HepG2 (cell line): Measurements from ENCODE around the gene FKBP5. TPM values are rescaled to one million over a fixed set of nuclear protein-coding genes. Genes with fewer than 3 reads are reported as not detected.

Experiments used
- ATAC-seq: fragments of 200-7000 bp; cut with Tn5 transposase; 3 replicates; pipeline ENCODE4 v1.9.1; 2020; ENCODE audit warnings: mild to moderate bottlenecking, moderate library complexity
- BruUV-seq: library from RNA; stranded (reverse); fragments of 400-500 nt; replicated peaks from 2 replicates; lab custom pipeline; 2021; lab: Mats Ljungman, UMichigan
- CTCF ChIA-PET: fragments of 300-600 bp; formaldehyde crosslinking; extraction: SDS; loops from one replicate; lab custom pipeline; 2021; ENCODE audit warnings: low total read pairs, inconsistent platforms, low intra/inter-chr PET ratio; lab: Yijun Ruan, JAX
- POLR2A ChIA-PET: fragments of 350-600 bp; sonication (Branson Sonifier 250); formaldehyde crosslinking; loops from one replicate; lab custom pipeline; 2020; ENCODE audit warnings: antibody characterized with exemption, inconsistent platforms; lab: Yijun Ruan, JAX
- DNase-seq: peaks from one replicate; pipeline ENCODE4 v3.0.0-alpha.2; 2015; ENCODE audit warnings: low spot score
- FAIRE-seq: peaks from 3 replicates; lab custom pipeline; 2011; peaks lifted over from hg19 to GRCh38; lab: Jason Lieb, UNC
- H2AFZ ChIP-seq: one replicate; pipeline ENCODE4 v1.6.1; 2011; ENCODE audit warnings: low read length, inconsistent platforms
- H3K27ac ChIP-seq: fragments of 300-600 bp; 3 replicates; pipeline ENCODE4 v1.8.0; 2011; ENCODE audit warnings: mixed run types, mild to moderate bottlenecking, mixed read lengths, low read length, inconsistent platforms; ENCODE audit not compliant: insufficient read depth; ENCODE audit errors: extremely low read length
- H3K27me3 ChIP-seq, 2 experiments: fragments of 200-600 bp in 1 of 2; 2 replicates in 1 of 2; 3 replicates in 1 of 2; pipeline versions ENCODE4 v1.6.0 to v1.8.0; 2011; ENCODE audit warnings: low read length in 2 of 2, mild to moderate bottlenecking in 2 of 2, moderate library complexity in 2 of 2, inconsistent platforms in 1 of 2; ENCODE audit not compliant: insufficient read depth in 2 of 2, control insufficient read depth in 1 of 2
- H3K36me3 ChIP-seq, 2 experiments: fragments of 200-600 bp in 1 of 2; replicated peaks in 1 of 2; 2 replicates in 1 of 2; 3 replicates in 1 of 2; pipeline versions ENCODE4 v1.5.1 to v1.8.0; 2011; ENCODE audit warnings: low read length in 2 of 2, inconsistent platforms in 1 of 2; ENCODE audit not compliant: insufficient read depth in 2 of 2, control insufficient read depth in 1 of 2
- H3K4me1 ChIP-seq: 2 replicates; pipeline ENCODE4 v1.5.1; 2012; ENCODE audit warnings: low read length, inconsistent platforms; ENCODE audit not compliant: insufficient read depth
- H3K4me2 ChIP-seq: 2 replicates; pipeline ENCODE4 v1.6.0; 2011; ENCODE audit warnings: low read depth, low read length, inconsistent platforms
- H3K4me3 ChIP-seq, 3 experiments: fragments of 200-600 bp in 1 of 3; sonication (generic), shearing (Covaris generic) in 1 of 3; replicated peaks in 1 of 3; 2 replicates each; pipeline ENCODE4 v1.5.1; 2011 to 2016; ENCODE audit warnings: low read length in 3 of 3, inconsistent platforms in 2 of 3, low read depth in 2 of 3, mild to moderate bottlenecking in 2 of 3, control low read depth in 1 of 3, mixed read lengths in 1 of 3; ENCODE audit not compliant: insufficient read depth in 1 of 3
- H3K79me2 ChIP-seq: one replicate; pipeline ENCODE4 v1.6.1; 2011; ENCODE audit warnings: low read length, inconsistent platforms; ENCODE audit not compliant: insufficient read depth
- H3K9ac ChIP-seq: 2 replicates; pipeline ENCODE4 v1.6.0; 2011; ENCODE audit warnings: mild to moderate bottlenecking, low read depth, low read length, inconsistent platforms; ENCODE audit not compliant: insufficient read depth
- H3K9me3 ChIP-seq: 2 replicates; pipeline ENCODE4 v1.5.1; 2012; ENCODE audit warnings: mild to moderate bottlenecking, low read length
- H4K20me1 ChIP-seq: 2 replicates; pipeline ENCODE4 v1.6.0; 2011; ENCODE audit warnings: inconsistent platforms, mild to moderate bottlenecking, low read length, moderate library complexity; ENCODE audit not compliant: insufficient read depth
- ATM ChIP-seq: fragments of 450-650 bp; IDR thresholded peaks from 2 replicates; pipeline ENCODE4 v1.7.1; 2017; ENCODE audit warnings: mild to moderate bottlenecking, borderline replicate concordance
- DMAP1 ChIP-seq: IDR thresholded peaks from 2 replicates; pipeline ENCODE4 v1.6.1; 2016
- GPN1 ChIP-seq: sonication (generic); formaldehyde crosslinking; IDR thresholded peaks from 2 replicates; pipeline ENCODE4 v1.5.1; 2020; ENCODE audit warnings: missing genetic modification reagents, borderline replicate concordance
- MAZ ChIP-seq, 2 experiments: sonication (generic) in 1 of 2; formaldehyde crosslinking in 1 of 2; IDR thresholded peaks; 2 replicates each; pipeline versions ENCODE4 v1.5.0 to v1.6.1; 2012 to 2020; ENCODE audit warnings: low read depth in 2 of 2, mild to moderate bottlenecking in 2 of 2, borderline replicate concordance in 1 of 2, improper control_type of control experiment in 1 of 2, low read length in 1 of 2, missing genetic modification reagents in 1 of 2, moderate library complexity in 1 of 2
- MTERF4 ChIP-seq: sonication (generic); formaldehyde crosslinking; IDR thresholded peaks from 2 replicates; pipeline ENCODE4 v1.8.0; 2023; ENCODE audit warnings: mild to moderate bottlenecking, missing genetic modification reagents
- MZF1 ChIP-seq: sonication (generic); formaldehyde crosslinking; IDR thresholded peaks from 2 replicates; pipeline ENCODE4 v1.8.1; 2023; ENCODE audit warnings: mild to moderate bottlenecking, missing genetic modification reagents, borderline replicate concordance
- PREB ChIP-seq: sonication (generic); formaldehyde crosslinking; IDR thresholded peaks from 2 replicates; pipeline ENCODE4 v1.4.0; 2020; ENCODE audit warnings: missing genetic modification reagents
- RAD21 ChIP-seq: fragments of 450-650 bp; formaldehyde crosslinking; IDR thresholded peaks from 2 replicates; pipeline ENCODE4 v1.5.0; 2020; ENCODE audit warnings: mild to moderate bottlenecking
- RFX3 ChIP-seq: IDR thresholded peaks from 2 replicates; pipeline ENCODE4 v1.6.1; 2016; ENCODE audit warnings: missing biosample characterization, missing genetic modification reagents
- THAP11 ChIP-seq: IDR thresholded peaks from 2 replicates; pipeline ENCODE4 v1.6.1; 2016; ENCODE audit warnings: missing biosample characterization, missing genetic modification reagents
- ZFP1 ChIP-seq: IDR thresholded peaks from 2 replicates; pipeline ENCODE4 v1.6.1; 2016
- ZFP36 ChIP-seq: fragments of 150-350 bp; IDR thresholded peaks from 2 replicates; pipeline ENCODE4 v1.6.1; 2018; ENCODE audit warnings: borderline replicate concordance, low read length, low read depth; ENCODE audit not compliant: partially characterized antibody
- ZNF441 ChIP-seq: sonication (generic); formaldehyde crosslinking; IDR thresholded peaks from 2 replicates; pipeline ENCODE4 v1.7.0; 2021; ENCODE audit warnings: missing genetic modification reagents, borderline replicate concordance
- ZNF557 ChIP-seq: sonication (generic); formaldehyde crosslinking; IDR thresholded peaks from 2 replicates; pipeline ENCODE4 v1.4.0; 2020; ENCODE audit warnings: missing genetic modification reagents
- ZNF7 ChIP-seq: IDR thresholded peaks from 2 replicates; pipeline ENCODE4 v1.6.1; 2016; ENCODE audit warnings: missing biosample characterization, missing genetic modification reagents
- WGBS: methylation state at CpG from one replicate; pipeline ENCODE4 v1.1.6; 2017; ENCODE audit warnings: low lambda C conversion rate; 5-methylcytosine and 5-hydroxymethylcytosine counted together
- in situ Hi-C: cut with HindIII; loops from 2 replicates; pipeline ENCODE4 v1.10.0; 2017; ENCODE audit warnings: low pct_unique_long_range_greater_than_20kb; ENCODE audit not compliant: extremely low pct_ligation_motif_present
- intact Hi-C: fragments of 100-400 bp; cut with micrococcal nuclease; formaldehyde crosslinking; loops from one replicate; pipeline ENCODE4 v1.10.0; 2022; ENCODE audit not compliant: unreplicated experiment
- polyA plus RNA-seq, 8 experiments: library from polyadenylated mRNA; depleted of rRNA in 3 of 8; stranded (reverse) in 7 of 8; unstranded in 1 of 8; fragments of >200 nt; fragmentation: Illumina TruSeq in 4 of 8; extraction: Trizol in 4 of 8; gene quantifications; 2 replicates each; pipeline versions ENCODE4 v1.2.1 to v1.2.3, GENCODE V29; 2011 to 2016; ENCODE audit warnings: low read depth in 4 of 8, missing spikeins in 1 of 8, mixed read lengths in 1 of 8; ENCODE audit not compliant: insufficient read depth in 1 of 8
- total RNA-seq, 5 experiments: library from RNA; depleted of rRNA; stranded (reverse); fragments of >200 nt; fragmentation: Illumina TruSeq; extraction: Trizol; gene quantifications; 2 replicates each; pipeline ENCODE4 v1.2.3, GENCODE V29; 2016; ENCODE audit warnings: low read depth in 1 of 5

The FKBP5 gene
- total and polyA plus RNA-seq, 2 of the 13 experiments (the other 11 are each of a cell fraction or from before 2014, with no cell fraction given) = 8.0 to 17.4 TPM

DNA sequence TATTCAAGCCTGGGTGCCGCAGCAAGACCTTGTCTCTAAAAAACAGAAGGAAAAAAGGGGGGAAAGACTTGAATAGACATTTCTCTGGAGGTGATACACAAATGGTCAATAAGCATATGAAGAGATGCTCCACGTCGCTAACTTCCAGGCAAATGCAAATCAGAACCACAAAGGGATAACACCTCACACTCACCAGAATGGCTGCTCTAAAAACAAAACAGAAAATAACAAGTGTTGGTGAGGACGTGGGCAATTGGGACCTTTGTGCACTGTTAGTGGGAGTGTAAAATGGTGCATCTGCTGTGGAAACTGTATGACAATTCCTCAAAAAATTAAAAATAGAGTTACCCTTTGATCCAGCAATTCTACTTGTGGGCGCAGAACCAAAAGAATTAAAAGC is 127.6 kb downstream of the FKBP5 start:
- intact Hi-C loops = no loop called here

GRCh38 chr6:35558571-35558970 is 130.1 kb downstream of the FKBP5 start:
- H3K79me2 ChIP-seq = no peaks in the 10 kb centered on the region
- no peak for TF ChIP-seq MZF1 (CRISPR knock-in tag)
- TF ChIP-seq ZNF557 (CRISPR knock-in tag) = no peak
- no peak for TF ChIP-seq RAD21
- TF ChIP-seq ZFP1 (CRISPR knock-in tag) = no peak
- TF ChIP-seq MAZ (IDR thresholded peaks at IDR 0.05; ENCODE audit: borderline replicate concordance, low read depth, low read length) = no peak
- TF ChIP-seq MAZ (CRISPR knock-in tag; IDR thresholded peaks at IDR 0.05; ENCODE audit: low read depth) = no peak
- no peak for TF ChIP-seq DMAP1 (CRISPR knock-in tag)
- TF ChIP-seq GPN1 = no peak
- no peak for TF ChIP-seq ZFP36
- no peak for TF ChIP-seq ZNF441 (CRISPR knock-in tag)
- TF ChIP-seq RFX3 (CRISPR knock-in tag) = no peak
- TF ChIP-seq MTERF4 (CRISPR knock-in tag) = no peak
- TF ChIP-seq, all 625 proteins: peak for 0
- no peaks in the 10 kb centered on the region for H3K36me3 ChIP-seq
- no peak for FAIRE-seq
- intact Hi-C loops = no loop called here
- no TSS peak for BruUV-seq
- WGBS = 65% methylated on average over 12 of the region's 12 CpGs
- H3K4me2 ChIP-seq = no peak overlapping the region
- H3K9ac ChIP-seq = no peak overlapping the region
- H2AFZ ChIP-seq = no peak overlapping the region
- peaks cover 2 to 42% of the 10 kb centered on the region in 2 experiments; a peak in 4 of 5 replicates for H3K27me3 ChIP-seq
- POLR2A ChIA-PET = no interaction called here
- H4K20me1 ChIP-seq = no peaks in the 10 kb centered on the region
- H3K4me1 ChIP-seq = 0 out of 2 replicates have a peak, but pooled peaks cover 7% of the 10 kb centered on the region
- H3K9me3 ChIP-seq = no peaks in the 10 kb centered on the region
- DNase-seq = no peak
- in situ Hi-C loops = no loop called here
- no peak for ATAC-seq
- CTCF ChIA-PET = no interaction called here
- H3K4me3 ChIP-seq = no peak overlapping the region
- H3K27ac ChIP-seq = no peak overlapping the region

More for the DNA sequence above, 127.6 kb downstream of the FKBP5 start:
- DNase-seq (no peak), ATAC-seq (no peak), FAIRE-seq (no peak)
- Histone ChIP-seq H3K27ac (no peak overlapping the region), H3K4me3 (no peak overlapping the region), H3K9me3 (no peaks in the 10 kb centered on the region)
- WGBS = 42% methylated on average over 5 of the region's 5 CpGs
- in situ Hi-C loops = no loop called here
- POLR2A ChIA-PET = no interaction called here
- TF ChIP-seq THAP11 (CRISPR knock-in tag) (no peak), ATM (no peak), ZNF7 (CRISPR knock-in tag) (peak; percentile 85), PREB (no peak)
- TF ChIP-seq, all 625 proteins: peak for 1
- Histone ChIP-seq H4K20me1 (no peaks in the 10 kb centered on the region), H3K36me3 (no peaks in the 10 kb centered on the region), H3K79me2 (no peaks in the 10 kb centered on the region), H3K4me2 (no peak overlapping the region), H2AFZ (no peak overlapping the region), H3K27me3 (peaks cover 2 to 61% of the 10 kb centered on the region in 2 experiments), H3K9ac (no peak overlapping the region), H3K4me1 (0 out of 2 replicates have a peak, but pooled peaks cover 7% of the 10 kb centered on the region)
- no TSS peak for BruUV-seq
- CTCF ChIA-PET = no interaction called here
